ENCODE results near the gene FGD6.
"Not testable (repeated sequence)": the region's sequence is repeated elsewhere in the genome, so short reads cannot be mapped to it uniquely, and the experiment has no call there.

The FGD6 gene

DNA sequence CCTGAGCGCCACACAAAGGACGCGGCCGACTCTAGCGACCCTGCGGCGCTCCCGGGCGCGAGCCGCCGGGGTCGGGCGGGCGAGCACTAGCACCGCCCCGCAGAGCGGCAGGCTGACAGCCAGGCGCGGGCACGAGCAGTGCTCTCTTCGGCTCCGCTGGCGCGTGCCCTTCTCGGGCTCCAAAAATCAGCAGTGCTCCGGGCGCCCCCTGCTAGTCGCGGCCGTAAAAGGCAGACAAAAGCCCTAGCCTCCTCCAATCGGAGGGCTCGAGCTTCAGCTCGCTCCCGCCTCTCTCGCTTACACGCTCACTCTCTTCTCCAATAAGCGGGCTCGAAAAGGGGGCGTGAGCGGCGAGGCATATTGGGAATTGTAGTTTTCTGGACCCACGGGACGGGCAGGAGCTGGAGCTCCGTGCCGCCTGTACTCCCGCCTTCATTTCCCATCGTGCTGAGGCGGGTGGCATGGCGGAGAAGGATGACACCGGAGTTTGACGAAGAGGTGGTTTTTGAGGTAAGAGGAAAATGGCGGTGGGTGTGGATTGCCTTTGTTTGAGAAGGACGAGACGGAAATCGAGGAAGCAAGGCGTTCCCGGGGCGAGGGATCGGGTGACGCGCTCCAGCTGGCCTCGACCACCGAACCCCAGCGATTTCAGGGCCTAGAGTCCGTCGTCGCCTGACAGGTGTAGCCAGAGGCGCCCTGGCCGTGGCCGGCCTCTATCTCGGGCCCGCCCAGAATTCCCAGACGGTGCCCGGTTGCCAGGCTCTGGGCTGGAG, at the start of gene FGD6, which contains the start of gene VEZT:
FGD6 (minus strand) TSS at position 91 of the 773 bp plus-strand sequence. CDS start 227 bp downstream, outside the sequence.
VEZT (plus strand) TSS at position 431 of the 773 bp plus-strand sequence; CDS start at position 475, 44 bp downstream.
- DNase-seq: peak; percentile 99

DNA sequence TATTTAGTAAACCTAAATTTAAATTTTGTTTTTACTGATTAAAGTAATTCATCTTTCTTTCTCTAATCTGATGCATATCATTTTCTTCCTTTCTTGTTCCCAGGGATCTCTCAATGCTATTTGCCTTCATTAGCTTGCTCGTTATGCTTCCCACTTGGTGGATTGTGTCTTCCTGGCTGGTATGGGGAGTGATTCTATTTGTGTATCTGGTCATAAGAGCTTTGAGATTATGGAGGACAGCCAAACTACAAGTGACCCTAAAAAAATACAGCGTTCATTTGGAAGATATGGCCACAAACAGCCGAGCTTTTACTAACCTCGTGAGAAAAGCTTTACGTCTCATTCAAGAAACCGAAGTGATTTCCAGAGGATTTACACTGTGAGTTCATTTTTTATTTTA, 49.0 kb upstream of the FGD6 start:
- no peak for DNase-seq

DNA sequence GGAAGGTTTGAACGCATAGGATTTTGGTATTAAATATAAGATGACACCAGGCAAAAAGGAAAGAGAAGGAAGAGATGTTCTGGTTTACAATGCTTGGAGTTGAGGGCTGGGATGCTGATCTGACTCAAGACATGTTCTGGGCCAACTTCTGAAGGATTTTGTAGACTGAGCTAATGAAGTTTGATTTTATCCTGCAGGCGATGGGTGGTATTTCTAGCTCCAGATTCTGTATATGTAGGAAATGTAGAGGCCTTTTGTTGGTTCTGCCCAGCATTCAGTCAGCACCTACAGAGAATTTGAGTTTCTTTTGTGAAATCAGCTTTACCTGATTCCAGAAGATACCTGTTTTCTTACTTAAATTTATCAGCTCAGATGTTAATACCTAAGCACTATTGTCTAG, 48.5 kb upstream of the FGD6 start:
- no peak for DNase-seq

DNA sequence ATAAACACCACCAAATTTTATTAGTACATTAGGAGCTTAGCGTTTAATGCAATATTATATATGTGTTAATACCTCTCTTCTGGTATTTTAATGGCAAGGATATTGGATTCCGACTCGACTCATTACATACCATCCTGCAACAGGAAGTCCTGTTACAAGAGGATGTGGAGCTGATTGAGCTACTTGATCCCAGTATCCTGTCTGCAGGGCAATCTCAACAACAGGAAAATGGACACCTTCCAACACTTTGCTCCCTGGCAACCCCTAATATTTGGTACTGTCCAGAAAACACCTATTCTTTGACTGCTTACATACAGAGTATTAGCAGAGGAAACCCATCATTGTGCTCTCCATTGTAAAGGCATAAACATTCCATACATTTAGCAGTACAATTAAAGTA, 45.5 kb upstream of the FGD6 start:
- no peak for DNase-seq

DNA sequence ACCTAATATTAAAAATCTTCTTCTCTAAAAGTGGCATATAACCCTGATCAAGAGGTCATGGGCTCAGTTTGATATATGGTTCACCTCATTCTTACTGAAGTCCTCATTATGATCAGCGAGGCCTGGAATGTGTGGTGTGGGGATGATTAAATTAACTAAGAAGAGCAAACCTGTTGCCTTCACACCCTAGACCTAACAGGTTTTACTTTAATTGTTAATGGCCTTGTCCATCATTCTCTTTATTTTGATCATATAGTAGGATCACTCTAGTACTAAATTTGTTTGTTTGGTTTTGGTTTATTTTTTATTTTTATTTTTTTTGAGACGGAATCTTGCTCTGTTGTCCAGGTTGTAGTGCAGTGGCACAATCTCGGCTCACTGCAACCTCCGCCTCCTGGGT, 43.8 kb upstream of the FGD6 start:
- no peak for DNase-seq

DNA sequence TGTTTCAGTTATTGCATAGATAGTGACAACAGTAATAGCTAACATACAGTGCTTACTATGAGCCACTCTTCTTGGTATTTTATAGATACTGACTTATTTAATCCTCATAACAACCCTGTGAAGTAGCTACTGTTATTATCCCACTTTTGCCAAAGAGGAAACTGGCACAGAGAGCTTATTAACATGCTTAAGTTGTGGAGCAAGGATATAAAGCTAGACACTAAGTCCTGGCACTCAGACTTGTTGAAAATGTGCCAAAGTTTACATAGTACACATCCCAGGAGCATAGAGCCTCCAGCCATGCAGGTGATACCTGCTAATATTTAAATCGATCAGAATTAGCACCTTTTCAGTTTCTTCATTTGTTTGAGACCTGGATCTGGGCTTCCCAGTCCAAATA, 42.1 kb upstream of the FGD6 start:
- DNase-seq: no peak

DNA sequence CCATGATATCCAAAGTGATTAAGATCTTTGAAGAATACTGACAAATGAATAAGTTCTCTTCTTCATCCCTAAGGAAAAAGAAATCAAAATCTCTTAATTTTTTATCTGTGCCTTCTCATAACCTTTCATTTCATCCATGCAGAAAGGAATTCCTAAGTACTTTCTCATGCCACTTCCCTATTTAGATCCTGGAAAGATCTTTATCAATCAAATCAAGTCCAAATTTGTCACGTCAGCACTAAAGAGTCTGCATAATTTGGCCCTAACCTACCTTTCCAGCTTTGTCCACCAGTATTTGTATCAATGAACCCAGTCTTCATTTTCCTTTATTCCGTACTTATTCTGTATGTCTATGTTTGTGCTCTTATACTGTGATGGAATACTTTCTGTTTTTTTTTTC, 41.5 kb upstream of the FGD6 start:
- no peak for DNase-seq

DNA sequence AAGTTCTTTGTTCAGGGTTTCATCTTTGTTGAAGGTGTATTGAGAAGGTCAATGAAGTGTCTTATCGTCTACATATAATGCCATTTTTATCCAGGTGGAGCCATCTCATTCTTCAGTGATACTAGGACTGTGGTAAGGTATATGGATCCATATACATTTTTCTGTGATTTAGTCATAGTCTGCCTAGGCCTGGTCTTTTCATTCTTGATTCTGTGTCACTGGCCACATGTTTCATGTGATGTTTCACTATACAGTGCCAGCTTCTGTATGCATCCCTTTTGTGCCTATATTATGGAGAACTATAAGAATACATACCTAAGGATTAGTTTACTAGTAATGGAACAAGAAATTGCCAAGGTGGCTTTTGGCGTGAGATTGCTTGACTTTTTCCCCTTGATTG, 40.9 kb upstream of the FGD6 start:
- no peak for DNase-seq

DNA sequence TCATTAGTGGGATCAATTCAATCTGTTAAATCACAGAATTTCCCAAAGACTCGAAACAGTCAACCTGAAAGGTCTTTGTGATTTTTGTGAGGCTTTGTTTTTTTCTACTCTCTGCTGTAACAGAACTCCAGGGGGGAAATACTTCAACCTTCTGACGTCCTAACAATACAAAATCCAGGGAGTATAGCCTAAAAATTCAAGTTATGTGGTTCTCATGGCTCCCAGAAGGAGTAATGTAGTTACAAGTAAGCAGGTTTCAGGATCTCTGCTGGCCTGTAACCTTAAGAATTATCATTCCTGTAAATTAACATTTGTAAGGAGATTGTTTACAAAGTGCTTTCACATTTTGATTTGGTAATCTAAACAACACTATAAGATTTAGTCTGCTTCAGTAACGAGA, 40.3 kb upstream of the FGD6 start:
- no peak for DNase-seq

DNA sequence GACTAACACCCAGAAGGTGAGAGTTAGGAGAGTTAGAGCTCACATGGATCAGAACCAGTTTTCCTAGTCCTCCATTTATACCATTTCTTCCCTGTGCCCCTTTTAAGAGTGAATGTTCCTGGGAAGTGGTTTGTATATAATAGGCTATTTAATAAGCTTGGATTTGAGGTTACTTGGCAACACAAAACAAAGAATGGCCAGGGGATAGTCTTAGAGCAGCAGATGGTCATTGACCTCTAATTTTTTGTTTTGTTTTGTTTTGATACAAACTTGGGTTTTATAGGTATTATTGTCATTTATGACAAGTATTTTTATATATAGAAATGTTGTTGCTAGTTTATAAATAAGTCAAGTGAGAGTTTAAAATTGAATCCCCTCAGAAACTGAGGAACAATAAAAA, 36.1 kb upstream of the FGD6 start:
- DNase-seq: no peak

DNA sequence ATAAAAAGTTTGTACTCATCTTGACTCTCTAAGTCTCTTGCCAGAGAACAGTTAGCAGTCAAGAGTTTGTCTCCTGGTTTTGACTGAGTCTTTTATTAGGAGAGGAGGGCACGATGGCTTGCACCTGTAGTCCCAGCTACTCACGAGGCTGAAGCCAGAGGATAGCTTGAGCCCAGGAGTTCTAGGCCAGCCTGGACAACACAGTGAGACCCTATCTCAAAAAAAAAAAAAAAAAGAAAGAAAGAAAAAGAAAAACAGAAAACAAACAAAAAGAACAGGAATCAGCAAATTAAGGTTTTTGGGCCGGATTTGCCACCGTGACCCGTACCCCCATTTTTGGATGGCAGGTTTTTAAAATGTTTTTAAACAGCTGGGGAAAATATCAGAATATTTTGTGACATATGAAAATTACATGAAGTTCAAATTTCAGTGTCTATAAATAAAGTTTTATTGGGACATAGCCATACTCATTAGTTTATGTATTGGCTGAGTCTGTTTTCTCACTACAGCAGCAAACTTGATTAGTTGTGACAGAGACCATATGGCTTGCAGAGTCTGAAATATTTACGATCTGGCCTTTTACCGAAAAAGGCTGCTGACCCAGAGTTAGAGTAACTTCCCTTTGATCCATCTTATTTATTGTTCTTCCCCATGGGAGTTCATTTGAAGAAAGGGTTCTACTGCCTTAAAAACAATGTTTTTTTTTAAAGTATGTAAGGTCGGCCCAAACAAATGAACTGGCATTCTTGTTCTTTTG, 31.5 kb upstream of the FGD6 start:
- DNase-seq: no peak

DNA sequence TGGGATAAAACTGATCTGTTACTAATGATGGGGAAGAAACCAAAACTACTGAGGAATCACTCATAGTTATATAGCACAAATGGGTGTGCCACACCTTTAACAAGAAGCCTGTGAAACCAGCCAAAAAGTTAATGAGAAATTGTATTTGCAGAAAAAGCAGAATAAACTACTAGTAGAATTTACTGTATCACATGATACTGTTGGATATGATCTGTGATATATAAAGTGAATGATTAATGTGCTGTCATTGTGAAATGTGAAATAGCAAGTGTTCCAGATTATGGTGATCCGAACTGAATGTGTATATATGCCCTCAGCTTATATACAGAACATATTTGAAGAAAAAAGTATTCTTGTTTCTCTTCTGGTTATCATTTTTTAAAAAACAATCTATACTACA, 30.8 kb upstream of the FGD6 start:
- no peak for DNase-seq

DNA sequence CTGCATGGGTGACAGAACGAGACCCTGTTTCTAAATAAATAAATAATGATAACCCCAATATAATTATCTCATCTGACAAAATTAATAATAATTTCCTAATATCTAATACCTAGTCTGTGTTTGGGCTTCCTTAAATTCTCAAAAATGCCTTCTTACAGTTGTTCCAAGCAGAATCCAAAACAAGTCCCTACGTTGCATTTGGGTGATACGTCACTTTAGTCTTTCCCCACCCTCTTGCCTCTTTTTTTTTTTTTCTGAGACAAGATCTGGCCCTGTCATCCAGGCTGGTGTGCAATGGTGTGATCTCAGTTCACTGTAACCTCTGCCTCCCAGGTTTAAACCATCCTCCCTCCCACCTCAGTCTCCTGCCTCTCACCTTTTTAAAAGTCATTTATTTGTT, 27.1 kb upstream of the FGD6 start:
- no peak for DNase-seq

DNA sequence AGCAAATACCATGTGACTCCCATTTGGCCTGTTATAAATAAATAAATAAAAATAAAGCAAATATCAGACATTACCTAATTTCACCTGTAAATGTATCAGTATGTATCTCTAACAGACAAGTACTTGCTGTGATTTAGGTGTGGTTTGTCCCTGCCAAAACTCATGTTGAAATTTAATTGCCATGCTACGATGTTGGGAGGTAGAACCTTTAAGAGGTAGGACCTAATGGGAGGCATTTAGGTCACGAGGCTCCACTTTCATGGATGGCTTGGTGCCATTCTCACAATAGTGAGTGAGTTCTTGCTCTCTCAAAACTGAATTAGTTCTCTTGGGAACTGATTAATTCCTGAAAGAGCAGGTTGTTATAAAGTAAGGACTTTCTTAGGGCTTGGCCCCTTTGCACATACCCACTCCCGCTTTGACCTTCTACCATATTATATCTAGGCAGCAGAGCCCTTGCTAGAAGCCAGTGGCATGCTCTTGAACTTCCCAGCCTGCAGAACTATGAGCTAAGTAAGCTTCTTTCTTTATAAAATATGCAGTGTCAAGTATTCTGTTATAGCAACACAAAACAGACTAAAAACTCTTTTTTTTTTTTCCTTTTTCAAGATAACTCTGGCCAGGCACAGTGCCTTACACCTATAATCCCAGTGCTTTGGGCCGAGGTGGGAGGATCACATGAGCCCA, 26.4 kb upstream of the FGD6 start:
- no peak for DNase-seq

DNA sequence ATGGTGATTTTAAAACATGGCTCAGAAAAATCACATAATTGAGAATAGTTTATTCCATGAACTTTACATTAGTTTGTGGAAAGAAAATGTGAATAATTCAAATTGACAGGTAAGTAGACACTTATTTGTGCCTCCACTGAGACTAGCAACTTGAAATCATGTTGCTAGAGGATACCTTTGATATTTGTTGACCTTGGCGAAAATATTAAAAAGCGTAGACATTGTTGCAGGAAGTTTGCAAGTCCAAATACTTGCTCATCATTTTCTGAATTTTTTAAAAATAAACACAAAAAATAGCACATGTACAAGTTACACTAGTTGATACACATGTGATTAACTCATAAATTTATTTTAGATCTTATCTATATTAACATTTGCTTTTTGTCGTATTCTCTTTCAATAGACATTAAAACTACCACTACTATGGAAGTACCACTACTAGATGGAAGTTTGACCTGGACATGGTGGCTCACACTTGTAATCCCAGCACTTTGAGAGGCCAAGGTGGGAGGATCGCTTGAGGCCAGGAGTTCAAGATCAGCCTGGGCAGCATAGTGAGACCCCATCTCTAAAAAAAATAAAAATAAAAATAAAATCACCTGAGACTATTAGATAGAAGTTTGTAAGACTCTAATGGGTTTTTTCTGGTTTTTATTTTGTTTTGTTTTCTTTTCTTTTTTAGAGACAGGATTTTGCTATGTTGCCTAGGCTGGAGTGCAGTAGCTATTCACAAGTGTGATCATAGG, 24.7 kb upstream of the FGD6 start:
- DNase-seq: no peak

DNA sequence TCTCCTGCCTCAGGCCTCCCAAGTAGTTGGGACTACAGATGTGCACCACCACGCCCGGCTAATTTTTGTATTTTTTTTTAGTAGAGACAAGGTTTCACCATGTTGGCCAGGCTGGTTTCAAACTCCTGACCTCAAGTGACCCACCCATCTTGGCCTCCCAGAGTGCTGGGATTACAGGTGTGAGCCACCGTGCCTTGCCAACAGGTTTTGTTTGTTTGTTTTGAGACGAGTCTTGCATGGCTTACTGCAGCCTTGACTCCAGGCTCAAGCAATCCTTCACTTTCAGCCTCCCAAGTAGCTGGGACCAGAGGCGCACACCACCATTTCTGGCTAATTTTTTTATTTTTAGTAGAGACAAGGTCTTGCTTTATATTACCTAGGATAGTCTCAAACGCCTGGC, 23.9 kb upstream of the FGD6 start:
- DNase-seq: not testable (repeated sequence)

DNA sequence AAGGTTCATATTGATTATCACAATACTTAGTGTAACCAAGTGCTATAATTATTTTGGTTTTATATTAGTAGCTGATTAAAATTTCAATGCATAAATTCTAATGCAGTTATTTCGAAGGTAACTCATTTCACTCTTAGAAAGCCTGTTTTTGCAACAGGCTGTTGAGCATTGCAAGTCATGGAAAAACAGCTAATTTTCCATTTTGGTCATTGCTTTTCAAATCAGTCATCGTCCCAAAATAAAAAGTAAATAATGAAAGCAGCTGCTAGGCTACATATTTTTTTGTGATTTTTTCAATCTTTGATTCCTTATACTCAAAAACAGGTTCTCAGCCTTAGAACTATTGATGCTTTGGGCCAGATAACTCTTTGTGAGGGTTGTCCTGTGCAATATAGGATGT, 23.3 kb upstream of the FGD6 start:
- no peak for DNase-seq

DNA sequence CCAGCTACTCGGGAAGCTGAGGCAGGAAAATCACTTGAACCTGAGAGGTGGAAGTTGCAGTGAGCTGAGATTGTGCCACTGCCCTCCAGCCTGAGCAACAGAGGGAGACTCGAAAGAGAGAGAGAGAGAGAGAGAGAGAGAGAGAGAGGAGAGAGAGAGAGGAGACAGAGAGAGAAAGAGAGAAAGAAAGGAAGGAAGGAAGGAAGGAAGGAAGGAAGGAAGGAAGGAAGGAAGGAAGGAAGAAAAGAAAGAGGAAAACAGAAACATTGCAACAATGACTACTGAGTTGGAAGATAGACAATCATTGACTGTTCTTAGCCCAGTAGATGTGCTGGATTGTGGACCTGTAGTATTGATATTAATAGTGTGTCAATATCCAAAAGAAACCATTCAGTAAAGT, 22.6 kb upstream of the FGD6 start:
- DNase-seq: not testable (repeated sequence)

DNA sequence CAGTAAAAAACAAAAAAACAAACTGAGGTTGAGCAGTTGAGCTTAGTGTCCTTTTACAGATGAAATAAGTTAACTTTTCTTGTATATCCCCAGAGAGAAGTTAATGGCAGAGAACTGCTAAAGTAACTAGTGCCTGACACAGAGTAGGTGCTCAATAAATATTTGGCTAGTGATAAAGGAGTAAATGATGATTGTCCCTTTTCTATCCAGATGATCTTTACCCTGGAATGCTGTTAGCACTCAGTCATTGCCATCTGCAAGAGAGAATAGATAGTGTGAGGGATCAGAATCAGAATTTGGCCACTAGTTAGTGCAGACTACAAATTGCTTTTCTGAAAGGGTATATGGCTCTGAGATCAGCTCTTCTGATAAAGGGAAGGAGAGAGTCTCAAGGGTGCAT, 21.9 kb upstream of the FGD6 start:
- DNase-seq: no peak

DNA sequence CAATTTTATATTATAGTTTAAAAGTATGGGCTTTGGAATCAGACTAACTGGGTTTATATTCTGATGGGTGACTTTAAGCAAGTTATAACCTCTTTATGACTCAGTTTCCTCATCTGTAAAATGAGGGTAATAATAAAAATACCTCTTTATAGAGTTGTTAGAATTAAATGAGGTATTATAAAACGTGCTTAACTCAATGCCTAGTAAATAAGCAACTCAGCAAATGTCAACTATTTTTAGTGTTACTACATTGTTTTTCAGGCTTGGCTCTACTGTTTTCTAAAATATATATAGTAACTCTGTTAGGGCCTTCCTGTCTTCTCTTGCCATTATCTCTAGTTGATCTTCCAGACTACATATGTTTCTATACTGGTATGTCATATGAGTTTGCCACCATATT, 20.9 kb upstream of the FGD6 start:
- DNase-seq: no peak

DNA sequence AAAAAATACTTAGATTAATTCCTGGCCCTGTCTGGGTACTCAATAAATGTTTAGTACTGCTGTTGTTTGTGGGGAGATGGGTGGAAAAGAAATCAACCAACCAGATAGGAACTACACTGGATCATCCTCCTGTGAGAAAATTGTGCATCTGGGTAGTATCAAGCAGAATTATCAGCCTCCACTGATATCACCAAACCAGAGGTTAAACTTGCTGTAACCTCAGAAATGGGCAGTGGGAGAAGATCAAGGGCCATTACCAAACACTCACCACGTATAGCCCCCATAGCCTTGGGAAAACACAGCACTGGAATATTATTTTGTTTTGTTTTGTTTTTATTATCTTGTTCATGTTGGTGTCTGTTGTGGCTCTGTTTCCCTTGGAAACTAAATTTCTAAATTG, 20.0 kb upstream of the FGD6 start:
- no peak for DNase-seq

DNA sequence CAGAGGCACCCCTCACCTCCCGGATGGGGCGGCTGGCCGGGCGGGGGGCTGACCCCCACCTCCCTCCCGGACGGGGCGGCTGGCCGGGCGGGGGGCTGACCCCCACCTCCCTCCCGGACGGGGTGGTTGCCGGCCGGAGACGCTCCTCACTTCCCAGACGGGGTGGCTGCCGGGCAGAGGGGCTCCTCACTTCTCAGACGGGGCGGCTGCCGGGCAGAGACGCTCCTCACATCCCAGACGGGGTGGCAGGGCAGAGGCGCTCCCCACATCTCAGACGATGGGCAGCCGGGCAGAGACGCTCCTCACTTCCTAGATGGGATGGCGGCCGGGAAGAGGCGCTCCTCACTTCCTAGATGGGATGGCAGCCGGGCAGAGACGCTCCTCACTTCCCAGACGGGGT, 18.4 kb upstream of the FGD6 start:
- DNase-seq: not testable (repeated sequence)

DNA sequence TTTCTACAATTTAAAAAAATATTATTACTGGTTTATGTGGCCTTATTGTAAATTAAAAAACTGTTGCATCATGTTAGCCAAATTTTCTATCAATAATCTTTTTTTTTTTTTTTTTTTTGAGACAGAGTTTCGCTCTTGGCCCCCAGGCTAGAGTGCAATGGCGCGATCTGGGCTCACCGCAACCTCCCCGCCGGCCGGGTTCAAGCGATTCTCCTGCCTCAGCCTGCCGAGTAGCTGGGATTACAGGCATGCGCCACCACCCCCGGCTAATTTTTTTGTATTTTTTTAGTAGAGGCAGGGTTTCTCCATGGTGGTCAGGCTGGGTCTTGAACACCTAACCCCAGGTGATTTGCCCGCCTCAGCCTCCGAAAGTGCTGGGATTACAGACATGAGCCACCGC, 16.9 kb upstream of the FGD6 start:
- DNase-seq: not testable (repeated sequence)

All from NCI-H526 (cell line).